SK-N-MC (cell line): ENCODE measurements around the gene ZNF335.
"Not testable (repeated sequence)": the region's sequence is repeated elsewhere in the genome, so short reads cannot be mapped to it uniquely, and the experiment has no call there.

Experiments used
- DNase-seq: peaks from one replicate; pipeline ENCODE4 v3.0.0-alpha.2; 2011; ENCODE audit warnings: low read depth, low spot score
- H3K27ac ChIP-seq: fragments of 200-600 bp; sonication (generic); 2 replicates; pipeline ENCODE4 v1.5.1; 2016; ENCODE audit warnings: mixed run types
- H3K36me3 ChIP-seq: fragments of 200-600 bp; sonication (generic); 2 replicates; pipeline ENCODE4 v1.6.1; 2017; ENCODE audit warnings: antibody characterized with exemption, low read length, mixed read lengths; ENCODE audit not compliant: insufficient read depth
- H3K4me3 ChIP-seq: fragments of 200-600 bp; sonication (generic); 2 replicates; pipeline ENCODE4 v1.5.1; 2016
- H3K9ac ChIP-seq: fragments of 200-600 bp; sonication (generic); 2 replicates; pipeline ENCODE4 v1.8.0; 2017; ENCODE audit warnings: mixed run types, mixed read lengths; ENCODE audit not compliant: insufficient read length
- H3K9me3 ChIP-seq: fragments of 200-600 bp; sonication (generic); 2 replicates; pipeline ENCODE4 v1.6.1; 2017; ENCODE audit warnings: low read depth, mild to moderate bottlenecking, antibody characterized with exemption, low read length, moderate library complexity, mixed read lengths
- EZH2 ChIP-seq: fragments of 200-600 bp; sonication (generic); IDR thresholded peaks from one replicate; pipeline ENCODE4 v1.6.1; 2017; ENCODE audit warnings: antibody characterized with exemption
- FOXP2 ChIP-seq: optimal IDR thresholded peaks from 2 replicates; pipeline ENCODE3; 2011; ENCODE audit warnings: mild to moderate bottlenecking, moderate library complexity; ENCODE audit not compliant: insufficient read depth; ENCODE audit errors: extremely low read length, control extremely low read depth
- POLR2AphosphoS5 ChIP-seq: IDR thresholded peaks from 2 replicates; pipeline ENCODE4 v1.6.1; 2012; ENCODE audit warnings: mild to moderate bottlenecking, low read depth, low read length, borderline replicate concordance

The ZNF335 gene

DNA sequence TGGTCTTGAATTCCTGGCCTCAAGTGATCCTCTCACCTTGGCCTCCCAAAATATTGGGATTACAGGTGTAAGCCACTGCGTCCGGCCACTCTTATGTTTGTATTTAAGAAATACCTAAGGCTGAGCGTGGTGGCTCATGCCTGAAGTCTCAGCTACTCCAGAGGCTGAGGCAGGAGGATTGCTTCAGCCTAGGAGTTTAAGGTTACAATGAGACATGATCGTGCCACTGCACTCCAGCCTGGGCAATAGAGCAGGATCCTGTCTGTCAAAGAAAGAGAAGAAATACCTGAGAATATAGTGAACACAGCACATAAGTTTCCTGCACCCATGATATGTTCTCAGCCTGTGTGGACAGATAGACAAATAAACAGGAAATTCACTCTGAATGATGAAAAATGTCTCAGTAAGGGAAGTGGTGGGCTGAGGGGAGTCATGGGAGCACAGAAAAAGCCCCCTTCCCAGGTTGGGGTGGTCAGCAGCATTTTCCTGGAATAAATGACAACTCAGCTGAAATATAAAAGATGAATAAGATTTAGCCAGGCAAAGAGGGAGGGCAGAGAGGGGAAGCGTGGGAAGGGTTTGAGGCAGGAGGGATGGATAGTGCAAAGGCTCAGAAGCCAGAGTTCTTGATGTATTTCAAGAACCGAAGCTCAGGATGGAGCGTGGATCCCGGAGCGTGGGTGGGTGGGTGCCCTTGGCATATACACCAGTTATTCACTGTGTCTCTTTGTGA is 22.9 kb upstream of the ZNF335 start:
- Histone ChIP-seq H3K9ac (peak overlapping the region; percentile 59), H3K4me3 (peak overlapping the region; percentile 60), H3K36me3 (no peaks in the 10 kb centered on the region), H3K9me3 (no peaks in the 10 kb centered on the region), H3K27ac (peak overlapping the region; percentile 94)
- no peak for DNase-seq
- TF ChIP-seq FOXP2: no peak
- TF ChIP-seq EZH2: no peak
- no peak for TF ChIP-seq POLR2AphosphoS5

DNA sequence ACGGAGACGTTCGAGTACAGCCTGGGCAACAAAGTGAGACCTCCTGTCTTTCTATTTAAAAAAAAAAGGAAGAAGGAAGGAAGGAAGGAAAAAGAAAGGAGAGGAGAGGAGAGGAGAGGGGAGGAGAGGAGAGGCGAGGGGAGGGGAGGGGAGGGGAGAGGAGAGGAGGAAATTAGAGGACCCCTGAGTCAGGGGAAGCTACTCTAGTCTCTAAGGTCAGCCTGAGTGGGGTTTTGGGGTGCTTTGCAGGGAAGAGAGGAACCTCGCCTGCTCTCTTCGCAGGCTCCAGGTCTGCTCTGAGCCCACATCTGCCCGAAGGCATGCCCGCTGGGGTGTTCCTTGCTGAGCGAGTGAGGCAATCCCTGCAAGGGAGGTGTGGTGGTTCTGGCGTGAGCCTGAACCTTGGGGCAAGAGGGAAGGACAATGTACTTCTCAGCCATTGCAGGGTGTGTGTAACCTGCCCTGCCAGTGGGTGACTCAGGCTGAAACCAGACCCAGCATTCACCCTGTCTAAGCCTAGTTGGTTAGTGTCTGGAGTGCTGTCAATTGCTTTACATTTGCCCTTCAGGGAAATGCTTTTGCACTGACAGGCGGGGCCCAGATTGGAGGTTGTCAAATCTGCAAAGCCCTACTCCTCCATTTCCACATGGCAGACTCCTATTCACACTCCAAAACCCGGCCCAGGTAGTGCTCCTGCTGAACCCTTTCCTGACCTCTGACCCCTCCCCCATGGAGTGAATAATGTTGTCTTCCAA is 21.4 kb upstream of the ZNF335 start:
- Histone ChIP-seq H3K27ac (peak overlapping the region; percentile 50; the same call in 1 of the 2 replicates), H3K9ac (no peak overlapping the region), H3K9me3 (no peaks in the 10 kb centered on the region), H3K36me3 (no peaks in the 10 kb centered on the region), H3K4me3 (no peak overlapping the region)
- no peak for DNase-seq
- no peak for TF ChIP-seq EZH2
- no peak for TF ChIP-seq POLR2AphosphoS5
- no peak for TF ChIP-seq FOXP2

DNA sequence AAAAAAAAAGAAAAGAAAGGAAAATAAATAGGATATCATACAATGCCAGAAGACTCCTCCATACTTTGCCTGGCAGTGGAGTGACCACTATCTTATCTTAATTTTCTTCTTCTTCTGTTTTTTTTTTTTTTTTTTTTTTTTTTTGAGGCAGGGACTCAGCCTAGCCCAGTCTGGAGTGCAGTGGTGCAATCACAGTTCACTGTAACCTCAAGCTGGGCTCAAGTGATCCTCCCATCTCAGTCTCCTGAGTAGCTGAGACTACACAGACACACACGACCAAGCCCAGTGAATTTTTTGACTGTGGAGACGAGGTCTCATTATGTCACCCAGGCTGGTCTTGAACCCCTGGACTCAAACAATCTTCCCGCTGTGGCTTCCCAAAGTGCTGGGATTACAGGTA is 19.6 kb upstream of the ZNF335 start:
- no peak for DNase-seq
- H3K9me3 ChIP-seq: no peaks in the 10 kb centered on the region
- TF ChIP-seq EZH2: no peak
- no peak for TF ChIP-seq FOXP2
- no peak for TF ChIP-seq POLR2AphosphoS5
- no peak overlapping the region for H3K9ac ChIP-seq
- no peaks in the 10 kb centered on the region for H3K36me3 ChIP-seq
- no peak overlapping the region for H3K4me3 ChIP-seq
- H3K27ac ChIP-seq: no peak overlapping the region

DNA sequence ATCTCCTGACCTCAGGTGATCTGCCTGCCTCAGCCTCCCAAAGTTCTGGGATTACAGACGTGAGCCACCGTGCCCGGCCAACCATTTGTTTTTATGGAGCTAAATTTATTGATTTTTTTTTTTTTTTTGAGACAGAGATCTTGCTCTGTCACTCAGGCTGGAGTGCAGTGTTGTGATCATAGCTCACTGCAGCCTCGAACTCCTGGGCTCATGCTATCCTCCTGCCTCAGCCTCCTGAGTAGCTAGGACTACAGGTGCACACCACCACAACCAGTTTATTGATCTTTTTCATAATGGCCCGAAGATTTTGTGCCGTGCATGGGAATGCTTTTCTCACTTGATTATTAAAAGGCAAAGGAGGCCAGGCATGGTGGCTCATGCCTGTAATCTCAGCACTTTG is 16.8 kb upstream of the ZNF335 start:
- H3K27ac ChIP-seq, H3K36me3 ChIP-seq: not testable (repeated sequence)

DNA sequence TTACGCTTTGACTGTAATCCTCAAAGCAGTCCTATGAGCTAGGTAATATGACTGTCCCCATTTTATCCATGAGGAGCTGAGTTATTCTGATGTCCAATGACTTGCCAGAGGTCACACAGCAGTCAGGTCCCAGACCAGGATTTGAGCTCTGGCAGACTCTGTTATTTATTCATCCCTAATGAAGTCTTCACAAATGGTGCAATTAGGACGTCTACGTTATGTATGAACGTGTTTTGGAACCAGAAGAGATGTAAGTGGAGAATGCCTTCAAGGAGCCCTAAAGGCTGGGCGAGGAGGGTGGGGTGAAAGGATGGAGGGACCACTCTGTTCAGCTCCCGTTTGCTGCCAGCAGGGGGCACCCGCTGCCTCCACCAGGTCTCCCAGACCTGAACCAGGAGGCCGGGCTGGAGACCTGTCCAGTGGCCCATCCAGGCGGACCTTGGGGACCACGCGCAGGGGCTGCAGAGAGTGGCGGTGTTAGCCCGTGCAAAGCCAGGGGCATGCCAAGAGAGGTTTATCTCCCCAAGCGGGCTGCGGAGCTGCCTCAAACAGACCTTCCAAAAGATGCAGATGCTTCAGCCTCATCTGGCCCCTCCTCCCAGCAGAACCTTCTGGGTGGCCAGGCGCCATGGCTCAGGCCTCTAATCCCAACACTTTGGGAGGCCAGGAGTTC is 15.2 kb upstream of the ZNF335 start:
- TF ChIP-seq EZH2 (no peak), POLR2AphosphoS5 (no peak), FOXP2 (no peak)
- Histone ChIP-seq H3K9me3 (no peaks in the 10 kb centered on the region), H3K9ac (no peak overlapping the region), H3K4me3 (no peak overlapping the region), H3K36me3 (no peaks in the 10 kb centered on the region), H3K27ac (no peak overlapping the region)
- DNase-seq: no peak

More for the DNA sequence above, 16.8 kb upstream of the ZNF335 start:
- H3K9me3 ChIP-seq, H3K9ac ChIP-seq, H3K4me3 ChIP-seq, DNase-seq: not testable (repeated sequence)

DNA sequence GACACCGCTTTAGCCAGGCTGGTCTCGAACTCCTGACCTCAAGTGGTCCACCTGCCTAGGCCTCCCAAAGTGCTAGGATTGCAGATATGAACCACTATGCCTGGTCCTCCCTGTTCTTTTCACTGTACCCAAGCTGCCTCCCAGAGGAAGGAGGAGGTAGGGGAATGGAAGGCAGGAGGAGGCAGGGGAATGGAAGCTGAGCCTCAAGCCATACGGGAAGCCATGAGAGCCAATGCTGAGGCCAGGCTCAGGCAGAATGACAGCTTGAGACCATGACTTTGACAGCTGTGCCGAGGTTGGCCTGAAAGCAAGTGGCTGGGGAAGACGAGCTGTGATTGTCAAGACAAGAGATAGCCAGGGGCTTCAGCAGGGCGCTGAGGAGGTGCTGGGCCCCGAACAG is 13.6 kb upstream of the ZNF335 start:
- H3K27ac ChIP-seq: no peak overlapping the region
- H3K4me3 ChIP-seq: no peak overlapping the region

DNA sequence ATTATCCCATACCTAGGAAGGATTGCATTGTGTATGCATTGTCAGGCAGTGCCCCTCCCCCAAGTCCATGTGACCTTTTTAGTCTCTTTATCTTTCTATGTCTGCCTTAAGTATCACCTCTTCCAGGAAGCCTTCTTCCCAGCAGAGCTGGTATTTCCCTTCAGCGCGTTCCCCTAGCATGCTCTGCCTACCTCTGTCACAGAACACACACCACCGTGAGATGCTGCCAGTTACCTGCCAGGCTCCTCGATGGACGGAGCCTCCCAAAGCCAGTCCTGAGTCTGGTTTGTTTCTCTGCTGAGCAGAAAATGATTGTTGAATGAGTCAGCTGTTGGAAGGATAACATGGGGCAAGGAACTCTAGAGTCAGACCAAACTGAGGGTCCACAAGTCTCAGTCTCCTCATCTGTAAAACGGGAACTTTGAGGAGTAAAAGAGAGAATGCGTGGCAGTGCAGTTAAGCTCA is 11.3 kb upstream of the ZNF335 start:
- Histone ChIP-seq H3K4me3 (no peak overlapping the region), H3K27ac (no peak overlapping the region), H3K36me3 (no peaks in the 10 kb centered on the region), H3K9ac (no peak overlapping the region), H3K9me3 (no peaks in the 10 kb centered on the region)
- no peak for DNase-seq
- no peak for TF ChIP-seq POLR2AphosphoS5

More for the DNA sequence above, 13.6 kb upstream of the ZNF335 start:
- TF ChIP-seq FOXP2 (no peak), POLR2AphosphoS5 (no peak), EZH2 (no peak)
- Histone ChIP-seq H3K36me3 (no peaks in the 10 kb centered on the region), H3K9me3 (no peaks in the 10 kb centered on the region), H3K9ac (no peak overlapping the region)
- DNase-seq: no peak

DNA sequence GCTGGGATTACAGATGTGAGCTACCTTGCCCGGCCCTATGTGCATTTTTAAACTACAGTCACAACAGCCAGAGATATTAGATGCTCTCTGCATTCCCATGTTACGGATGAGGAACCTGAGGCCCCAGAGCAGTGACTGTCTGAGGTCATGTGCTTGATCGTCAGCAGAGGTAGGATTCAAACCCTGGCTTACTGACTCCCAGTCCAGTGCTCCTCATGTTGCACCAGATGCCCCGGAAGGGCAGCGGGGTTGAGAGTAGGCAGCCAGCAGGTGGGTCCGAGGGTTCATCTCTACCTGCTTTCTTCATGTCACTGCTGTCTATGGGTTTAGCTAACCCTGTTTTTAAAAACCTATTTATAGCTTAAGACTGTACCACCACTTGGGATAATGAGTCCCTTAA is 9.3 kb upstream of the ZNF335 start:
- Histone ChIP-seq H3K27ac (no peak overlapping the region), H3K9me3 (no peaks in the 10 kb centered on the region), H3K36me3 (no peaks in the 10 kb centered on the region), H3K9ac (no peak overlapping the region), H3K4me3 (no peak overlapping the region)
- TF ChIP-seq EZH2 (no peak), FOXP2 (no peak), POLR2AphosphoS5 (no peak)
- DNase-seq: no peak
